ENCODE data around the gene TBC1D16.
"Not testable (repeated sequence)": the region's sequence is repeated elsewhere in the genome, so short reads cannot be mapped to it uniquely, and the experiment has no call there.

The TBC1D16 gene

GRCh38 chr17:79995696-79996095 is 40.0 kb downstream of the TBC1D16 start:
- Mint-ChIP-seq H3K27me3 (peaks cover 1% of the 10 kb centered on the region), H3K4me3 (no peak overlapping the region), H3K36me3 (no peaks in the 10 kb centered on the region), H3K27ac (no peak overlapping the region), H3K4me1 (peaks cover 28% of the 10 kb centered on the region), H3K9me3 (no peaks in the 10 kb centered on the region)
- DNase-seq (ENCODE audit: low spot score in 2 of 2): no peak
- ATAC-seq (ENCODE audit: low read depth): no peak

GRCh38 chr17:79994602-79995001 is 41.1 kb downstream of the TBC1D16 start:
- H3K4me1 Mint-ChIP-seq: peaks cover 28% of the 10 kb centered on the region

GRCh38 chr17:79994228-79994569 is 41.5 kb downstream of the TBC1D16 start:
- ATAC-seq (ENCODE audit: low read depth); H3K27me3 Mint-ChIP-seq; H3K4me3 Mint-ChIP-seq; DNase-seq (ENCODE audit: low spot score in 2 of 2); H3K9me3 Mint-ChIP-seq; H3K27ac Mint-ChIP-seq; H3K36me3 Mint-ChIP-seq: not testable (repeated sequence)
- peaks cover 28% of the 10 kb centered on the region for H3K4me1 Mint-ChIP-seq

More at GRCh38 chr17:79994602-79995001, 41.1 kb downstream of the TBC1D16 start:
- Mint-ChIP-seq H3K4me3 (no peak overlapping the region), H3K9me3 (no peaks in the 10 kb centered on the region), H3K36me3 (no peaks in the 10 kb centered on the region), H3K27ac (no peak overlapping the region), H3K27me3 (peaks cover 1% of the 10 kb centered on the region)
- ATAC-seq (ENCODE audit: low read depth) (no peak), DNase-seq (ENCODE audit: low spot score in 2 of 2) (no peak)

GRCh38 chr17:79993390-79994227 is 42.1 kb downstream of the TBC1D16 start:
- Mint-ChIP-seq H3K36me3 (no peaks in the 10 kb centered on the region), H3K9me3 (no peaks in the 10 kb centered on the region), H3K4me3 (no peak overlapping the region), H3K27ac (no peak overlapping the region), H3K27me3 (peaks cover 1% of the 10 kb centered on the region), H3K4me1 (peaks cover 28% of the 10 kb centered on the region)
- no peak for ATAC-seq (ENCODE audit: low read depth)
- DNase-seq (ENCODE audit: low spot score in 2 of 2): no peak

GRCh38 chr17:79992649-79993389 is 42.9 kb downstream of the TBC1D16 start:
- Mint-ChIP-seq H3K36me3 (no peaks in the 10 kb centered on the region), H3K4me1 (peaks cover 28% of the 10 kb centered on the region), H3K4me3 (peak overlapping the region; percentile 75), H3K9me3 (no peaks in the 10 kb centered on the region), H3K27ac (peak overlapping the region; percentile 21), H3K27me3 (peaks cover 1% of the 10 kb centered on the region)
- no peak for DNase-seq (ENCODE audit: low spot score in 2 of 2)
- no peak for ATAC-seq (ENCODE audit: low read depth)

- H3K36me3 Mint-ChIP-seq: no peaks in the 10 kb centered on the region
- ATAC-seq (ENCODE audit: low read depth): no peak
- peaks cover 23% of the 10 kb centered on the region for H3K4me1 Mint-ChIP-seq
- H3K27ac Mint-ChIP-seq: peak overlapping the region; percentile 21
- no peaks in the 10 kb centered on the region for H3K9me3 Mint-ChIP-seq
- peaks cover 1% of the 10 kb centered on the region for H3K27me3 Mint-ChIP-seq
- DNase-seq (ENCODE audit: low spot score in 2 of 2): no peak
- H3K4me3 Mint-ChIP-seq: peak overlapping the region; percentile 75
Measured at GRCh38 chr17:79991924-79992648, 43.6 kb downstream of the TBC1D16 start.

GRCh38 chr17:79991140-79991923 is 44.3 kb downstream of the TBC1D16 start:
- Mint-ChIP-seq H3K36me3 (no peaks in the 10 kb centered on the region), H3K27ac (no peak overlapping the region), H3K4me1 (peaks cover 18% of the 10 kb centered on the region), H3K27me3 (peaks cover 1% of the 10 kb centered on the region), H3K4me3 (peak overlapping the region; percentile 71), H3K9me3 (no peaks in the 10 kb centered on the region)
- DNase-seq (ENCODE audit: low spot score in 2 of 2) (peak; percentile 59 to 74), ATAC-seq (ENCODE audit: low read depth) (peak; percentile 98)

- DNase-seq (ENCODE audit: low spot score in 2 of 2): no peak
- Mint-ChIP-seq H3K9me3 (no peaks in the 10 kb centered on the region), H3K36me3 (no peaks in the 10 kb centered on the region), H3K27me3 (peaks cover 1% of the 10 kb centered on the region), H3K27ac (no peak overlapping the region), H3K4me3 (peak overlapping the region; percentile 71), H3K4me1 (peaks cover 18% of the 10 kb centered on the region)
- ATAC-seq (ENCODE audit: low read depth): no peak
Measured at GRCh38 chr17:79990704-79991103, 45.0 kb downstream of the TBC1D16 start.

GRCh38 chr17:79990051-79990592 is 45.5 kb downstream of the TBC1D16 start:
- ATAC-seq (ENCODE audit: low read depth) (no peak), DNase-seq (ENCODE audit: low spot score in 2 of 2) (no peak)
- no peaks in the 10 kb centered on the region for H3K9me3 Mint-ChIP-seq
- H3K27me3 Mint-ChIP-seq: peaks cover 1% of the 10 kb centered on the region
- H3K36me3 Mint-ChIP-seq: no peaks in the 10 kb centered on the region
- H3K4me3 Mint-ChIP-seq: no peak overlapping the region
- H3K27ac Mint-ChIP-seq: no peak overlapping the region
- peaks cover 18% of the 10 kb centered on the region for H3K4me1 Mint-ChIP-seq

- no peak overlapping the region for H3K27ac Mint-ChIP-seq
- peaks cover 1% of the 10 kb centered on the region for H3K27me3 Mint-ChIP-seq
- H3K4me1 Mint-ChIP-seq: peaks cover 18% of the 10 kb centered on the region
- DNase-seq (ENCODE audit: low spot score in 2 of 2): no peak
- ATAC-seq (ENCODE audit: low read depth): no peak
- H3K36me3 Mint-ChIP-seq: no peaks in the 10 kb centered on the region
- no peaks in the 10 kb centered on the region for H3K9me3 Mint-ChIP-seq
- H3K4me3 Mint-ChIP-seq: no peak overlapping the region
Measured at GRCh38 chr17:79989106-79989835, 46.4 kb downstream of the TBC1D16 start.

- Mint-ChIP-seq H3K4me3 (no peak overlapping the region), H3K4me1 (peaks cover 13% of the 10 kb centered on the region), H3K9me3 (no peaks in the 10 kb centered on the region), H3K27me3 (peaks cover 1% of the 10 kb centered on the region), H3K36me3 (no peaks in the 10 kb centered on the region), H3K27ac (no peak overlapping the region)
- DNase-seq (ENCODE audit: low spot score in 2 of 2) (no peak), ATAC-seq (ENCODE audit: low read depth) (no peak)
Measured at GRCh38 chr17:79988185-79988971, 47.3 kb downstream of the TBC1D16 start.

GRCh38 chr17:79987935-79988184 is 47.8 kb downstream of the TBC1D16 start:
- no peaks in the 10 kb centered on the region for H3K36me3 Mint-ChIP-seq
- H3K4me3 Mint-ChIP-seq: no peak overlapping the region
- ATAC-seq (ENCODE audit: low read depth): no peak
- peaks cover 11% of the 10 kb centered on the region for H3K4me1 Mint-ChIP-seq
- H3K9me3 Mint-ChIP-seq: no peaks in the 10 kb centered on the region
- no peak for DNase-seq (ENCODE audit: low spot score in 2 of 2)
- H3K27ac Mint-ChIP-seq: no peak overlapping the region
- peaks cover 3% of the 10 kb centered on the region for H3K27me3 Mint-ChIP-seq
